H1 (cell line): ENCODE measurements around the gene AGR2. TPM values are rescaled to one million over a fixed set of nuclear protein-coding genes. Genes with fewer than 3 reads are reported as not detected.

Experiments used
- CTCF ChIA-PET: fragments of 300-600 bp; sonication (Branson Sonifier 250); formaldehyde crosslinking; loops from one replicate; lab custom pipeline; 2021; ENCODE audit not compliant: partially characterized antibody; lab: Charles Lee
- POLR2A ChIA-PET: fragments of 300-600 bp; sonication (Branson Sonifier 250); formaldehyde crosslinking; loops from one replicate; lab custom pipeline; 2021; ENCODE audit warnings: inconsistent platforms; ENCODE audit not compliant: partially characterized antibody; lab: Charles Lee
- DNase-seq, 2 experiments: peaks; one replicate each; pipeline versions ENCODE4 v3.0.0 to v3.0.0-alpha.2; 2010 to 2022; ENCODE audit warnings: low spot score in 2 of 2, low read depth in 1 of 2, mixed read lengths in 1 of 2
- FAIRE-seq: peaks from 2 replicates; lab custom pipeline; 2011; peaks lifted over from hg19 to GRCh38; lab: Jason Lieb, UNC
- H2AFZ ChIP-seq: 2 replicates; pipeline ENCODE4 v1.8.1; 2012; ENCODE audit warnings: low read length, inconsistent platforms
- H2AK5ac ChIP-seq: 2 replicates; pipeline ENCODE4 v1.6.1; 2013; ENCODE audit warnings: low read depth, low read length
- H2BK120ac ChIP-seq: replicated peaks from 2 replicates; pipeline ENCODE3; 2013; ENCODE audit warnings: low read depth, low read length, inconsistent platforms
- H2BK12ac ChIP-seq: 2 replicates; pipeline ENCODE4 v1.6.1; 2013; ENCODE audit warnings: low read depth, low read length
- H2BK15ac ChIP-seq: 2 replicates; pipeline ENCODE4 v1.6.1; 2013; ENCODE audit warnings: low read length
- H2BK20ac ChIP-seq: 2 replicates; pipeline ENCODE4 v1.6.1; 2013; ENCODE audit warnings: low read length
- H2BK5ac ChIP-seq: 2 replicates; pipeline ENCODE4 v1.6.1; 2013; ENCODE audit warnings: low read depth, low read length
- H3K14ac ChIP-seq: 2 replicates; pipeline ENCODE4 v1.6.1; 2013; ENCODE audit warnings: inconsistent platforms; ENCODE audit not compliant: insufficient read length
- H3K18ac ChIP-seq: 2 replicates; pipeline ENCODE4 v1.6.1; 2013; ENCODE audit warnings: low read length; ENCODE audit errors: extremely low read depth
- H3K23ac ChIP-seq: 2 replicates; pipeline ENCODE4 v1.6.1; 2013; ENCODE audit warnings: inconsistent platforms; ENCODE audit not compliant: insufficient read length
- H3K23me2 ChIP-seq: 2 replicates; pipeline ENCODE4 v1.6.1; 2013; ENCODE audit warnings: low read depth, low read length
- H3K27ac ChIP-seq: 2 replicates; pipeline ENCODE4 v1.6.1; 2011; ENCODE audit warnings: low read depth, low read length, inconsistent platforms
- H3K27me3 ChIP-seq, 4 experiments: replicated peaks in 1 of 4; 1 replicate in 1 of 4; 2 replicates in 3 of 4; pipeline versions ENCODE4 v1.6.1 to v1.8.1; 2011 to 2013; ENCODE audit warnings: low read length in 3 of 4, mild to moderate bottlenecking in 3 of 4, inconsistent platforms in 2 of 4, mixed read lengths in 2 of 4, moderate library complexity in 1 of 4; ENCODE audit not compliant: control insufficient read depth in 3 of 4, insufficient read depth in 3 of 4; ENCODE audit errors: extremely low read depth in 1 of 4
- H3K36me3 ChIP-seq, 4 experiments: 2 replicates each; pipeline versions ENCODE4 v1.6.1 to v1.8.1; 2011 to 2013; ENCODE audit warnings: mild to moderate bottlenecking in 4 of 4, low read length in 3 of 4, moderate library complexity in 2 of 4, control low read depth in 1 of 4, inconsistent platforms in 1 of 4; ENCODE audit not compliant: insufficient read depth in 4 of 4, control insufficient read depth in 2 of 4
- H3K4ac ChIP-seq: replicated peaks from 2 replicates; pipeline ENCODE3; 2013; ENCODE audit warnings: low read length, low read depth, mixed read lengths, inconsistent platforms; ENCODE audit not compliant: insufficient read length
- H3K4me1 ChIP-seq, 4 experiments: replicated peaks in 1 of 4; 1 replicate in 1 of 4; 2 replicates in 3 of 4; pipeline versions ENCODE4 v1.6.1 to v1.8.1; 2011 to 2013; ENCODE audit warnings: low read length in 3 of 4, inconsistent platforms in 2 of 4, mixed read lengths in 1 of 4; ENCODE audit not compliant: insufficient read depth in 4 of 4, control insufficient read depth in 3 of 4
- H3K4me2 ChIP-seq, 2 experiments: 2 replicates each; pipeline versions ENCODE4 v1.6.1 to v1.8.1; 2011 to 2013; ENCODE audit warnings: low read depth in 2 of 2, low read length in 2 of 2, control low read depth in 1 of 2, inconsistent platforms in 1 of 2, mild to moderate bottlenecking in 1 of 2; ENCODE audit not compliant: insufficient read depth in 1 of 2
- H3K4me3 ChIP-seq, 4 experiments: fragments of 200-600, 300-600 bp in 1 of 4; sonication (generic), shearing (Covaris generic), sonication (Bioruptor Twin) in 1 of 4; 2 replicates each; pipeline versions ENCODE4 v1.5.1 to v1.8.1; 2011 to 2016; ENCODE audit warnings: low read length in 4 of 4, low read depth in 3 of 4, control low read depth in 2 of 4, inconsistent platforms in 2 of 4, mild to moderate bottlenecking in 2 of 4, mixed read lengths in 1 of 4, moderate library complexity in 1 of 4; ENCODE audit not compliant: insufficient read depth in 2 of 4; ENCODE audit errors: extremely low read depth in 1 of 4
- H3K56ac ChIP-seq: replicated peaks from 2 replicates; pipeline ENCODE3; 2013; ENCODE audit warnings: low read depth, mild to moderate bottlenecking, mixed read lengths, low read length, inconsistent platforms; ENCODE audit not compliant: insufficient read length
- H3K79me1 ChIP-seq: 2 replicates; pipeline ENCODE4 v1.6.1; 2013; ENCODE audit warnings: low read depth, low read length, control low read depth
- H3K79me2 ChIP-seq, 2 experiments: 2 replicates each; pipeline versions ENCODE4 v1.6.1 to v1.8.1; 2012 to 2013; ENCODE audit warnings: low read length in 2 of 2, mild to moderate bottlenecking in 2 of 2, inconsistent platforms in 1 of 2; ENCODE audit not compliant: insufficient read depth in 2 of 2, control insufficient read depth in 1 of 2
- H3K9ac ChIP-seq, 4 experiments: replicated peaks in 1 of 4; 1 replicate in 1 of 4; 2 replicates in 3 of 4; pipeline versions ENCODE4 v1.6.1 to v1.8.1; 2011 to 2013; ENCODE audit warnings: low read depth in 3 of 4, low read length in 3 of 4, control low read depth in 2 of 4, mild to moderate bottlenecking in 2 of 4, moderate library complexity in 2 of 4, inconsistent platforms in 1 of 4; ENCODE audit errors: extremely low read depth in 1 of 4
- H3K9me3 ChIP-seq, 2 experiments: 2 replicates each; pipeline versions ENCODE4 v1.6.1 to v1.8.1; 2012 to 2013; ENCODE audit warnings: mild to moderate bottlenecking in 2 of 2, moderate library complexity in 2 of 2, control low read depth in 1 of 2, inconsistent platforms in 1 of 2, low read depth in 1 of 2, low read length in 1 of 2, mixed read lengths in 1 of 2; ENCODE audit not compliant: insufficient read depth in 2 of 2
- H4K20me1 ChIP-seq, 2 experiments: replicated peaks in 1 of 2; 2 replicates each; pipeline versions ENCODE3 to v1.8.1; 2011 to 2013; ENCODE audit warnings: inconsistent platforms in 2 of 2, low read length in 2 of 2, mild to moderate bottlenecking in 1 of 2; ENCODE audit not compliant: insufficient read depth in 2 of 2, control insufficient read depth in 1 of 2
- H4K5ac ChIP-seq: 2 replicates; pipeline ENCODE4 v1.6.1; 2013; ENCODE audit warnings: low read length, low read depth, mixed read lengths, inconsistent platforms; ENCODE audit not compliant: insufficient read length
- H4K8ac ChIP-seq: 2 replicates; pipeline ENCODE4 v1.8.0; 2013; ENCODE audit warnings: mild to moderate bottlenecking, moderate library complexity, low read length, inconsistent platforms; ENCODE audit not compliant: insufficient read depth; ENCODE audit errors: extremely low read depth
- H4K91ac ChIP-seq: replicated peaks from 2 replicates; pipeline ENCODE3; 2013; ENCODE audit warnings: low read length, mixed read lengths, inconsistent platforms; ENCODE audit not compliant: insufficient read length
- ASH2L ChIP-seq: fragments of 200-600, 300-600 bp; sonication (generic); IDR thresholded peaks from one replicate; pipeline ENCODE4 v1.7.1; 2017; ENCODE audit warnings: low read length
- BACH1 ChIP-seq: IDR thresholded peaks from 2 replicates; pipeline ENCODE4 v1.6.1; 2012; ENCODE audit warnings: low read length, improper control_type of control experiment
- CBX5 ChIP-seq: fragments of 300-800, 300-1000 bp; sonication (generic); IDR thresholded peaks from 2 replicates; pipeline ENCODE4 v1.7.1; 2016; ENCODE audit warnings: antibody characterized with exemption, low read length, low read depth
- EGR1 ChIP-seq: IDR thresholded peaks from 2 replicates; pipeline ENCODE4 v1.6.1; 2011; ENCODE audit warnings: low read depth, low read length, borderline replicate concordance
- KDM4A ChIP-seq: IDR thresholded peaks from one replicate; pipeline ENCODE4 v1.7.1; 2012; ENCODE audit warnings: low read depth, mild to moderate bottlenecking, moderate library complexity, low read length, inconsistent platforms; ENCODE audit not compliant: severe bottlenecking
- POLR2A ChIP-seq, 2 experiments: IDR thresholded peaks; 1 replicate in 1 of 2; 2 replicates in 1 of 2; pipeline ENCODE4 v1.6.1; 2011; ENCODE audit warnings: low read depth in 2 of 2, low read length in 2 of 2, mild to moderate bottlenecking in 2 of 2; ENCODE audit errors: control extremely low read depth in 1 of 2
- RAD21 ChIP-seq, 2 experiments: IDR thresholded peaks in 1 of 2; conservative IDR thresholded peaks in 1 of 2; 2 replicates each; pipeline ENCODE4 v1.6.1; 2011; ENCODE audit warnings: low read depth in 2 of 2, low read length in 2 of 2, improper control_type of control experiment in 1 of 2, inconsistent platforms in 1 of 2, mild to moderate bottlenecking in 1 of 2, moderate library complexity in 1 of 2
- RXRA ChIP-seq: IDR thresholded peaks from 2 replicates; pipeline ENCODE4 v1.6.1; 2011; ENCODE audit warnings: low read depth, mild to moderate bottlenecking, low read length, moderate library complexity; ENCODE audit not compliant: insufficient read depth
- SAP30 ChIP-seq: fragments of 300-600 bp; sonication (generic); IDR thresholded peaks from 2 replicates; pipeline ENCODE4 v1.7.1; 2012; ENCODE audit warnings: low read length, moderate library complexity, mild to moderate bottlenecking, inconsistent platforms; ENCODE audit not compliant: insufficient read depth, insufficient replicate concordance
- SP1 ChIP-seq: IDR thresholded peaks from 2 replicates; pipeline ENCODE4 v1.6.1; 2011; ENCODE audit warnings: low read depth, low read length
- TAF1 ChIP-seq: IDR thresholded peaks from 2 replicates; pipeline ENCODE4 v1.6.1; 2011; ENCODE audit warnings: mild to moderate bottlenecking, low read depth, low read length
- TAF7 ChIP-seq: optimal IDR thresholded peaks from 2 replicates; pipeline ENCODE3; 2011; ENCODE audit warnings: low read depth, mild to moderate bottlenecking, inconsistent platforms, low read length, moderate library complexity, borderline replicate concordance
- TEAD4 ChIP-seq: IDR thresholded peaks from 2 replicates; pipeline ENCODE4 v1.6.1; 2012; ENCODE audit warnings: low read depth, low read length, inconsistent platforms, mixed read lengths
- WGBS, 2 experiments: shearing (Covaris generic) in 1 of 2; methylation state at CpG; one replicate each; pipeline versions ENCODE4 v1.1.6 to v1.1.7; 2013 to 2015; ENCODE audit warnings: low lambda C conversion rate in 2 of 2, mixed read lengths in 2 of 2, inconsistent platforms in 1 of 2, low coverage in 1 of 2, missing lambda C conversion rate in 1 of 2; ENCODE audit not compliant: insufficient replicate concordance in 2 of 2, insufficient coverage in 1 of 2, insufficient read length in 1 of 2; ENCODE audit errors: extremely low coverage in 1 of 2, missing lambda C conversion rate in 1 of 2; 5-methylcytosine and 5-hydroxymethylcytosine counted together
- polyA plus RNA-seq, 7 experiments: library from polyadenylated mRNA; depleted of rRNA in 3 of 7; stranded (reverse) in 5 of 7; unstranded in 2 of 7; fragments of >200 nt in 5 of 7; fragments of 200-250 nt in 2 of 7; gene quantifications; 1 replicate in 5 of 7; 2 replicates in 1 of 7; 4 replicates in 1 of 7; pipeline versions ENCODE4 v1.2.1 to v1.2.3, GENCODE V29; 2011 to 2013; ENCODE audit warnings: missing spikeins in 2 of 7, mixed read lengths in 2 of 7
- total RNA-seq: library from RNA; stranded (reverse); fragmentation: NEBNext Ultra II Directional; extraction: Animal tissue kit (Norgen Biotek cat#: 25700); gene quantifications from 2 replicates; pipeline ENCODE4 v1.2.1, GENCODE V29; 2021
- TF ChIP-seq, protein P1 (sequence below): IDR thresholded peaks from 2 replicates; pipeline ENCODE4 v1.6.1; 2011; ENCODE audit warnings: low read depth, mild to moderate bottlenecking, low read length; ENCODE audit not compliant: insufficient read depth

AGR2 gene
- total and polyA plus RNA-seq, 2 of the 8 experiments (the other 6 are each of a cell fraction or from before 2014, with no cell fraction given): not detected

GRCh38 chr7:16839646-16840045 lies 34.8 kb upstream of the AGR2 start:
- H2BK12ac ChIP-seq: no peak overlapping the region
- no peak overlapping the region for H2BK20ac ChIP-seq
- no peaks in the 10 kb centered on the region for H3K27me3 ChIP-seq
- WGBS, 2 experiments: 93% methylated on average over 2 of the region's 2 CpGs; no CpG with 5 or more reads in 1 of the 2 experiments
- H3K9ac ChIP-seq: no peak overlapping the region
- H3K23ac ChIP-seq: no peak overlapping the region
- ChIA-PET CTCF (interaction anchor here (0.7 to 2.4 kb wide), 3 partner anchors 39 to 275 kb away, joined by 3 to 11 read pairs (median 3); no protein-coding TSS in a partner anchor), POLR2A (no interaction called here)
- H3K4me1 ChIP-seq: no peaks in the 10 kb centered on the region
- H3K79me1 ChIP-seq: no peaks in the 10 kb centered on the region
- DNase-seq (no peak), FAIRE-seq (no peak)
- H3K27ac ChIP-seq: no peak overlapping the region
- no peak overlapping the region for H4K91ac ChIP-seq
- H3K14ac ChIP-seq: no peak overlapping the region
- H3K9me3 ChIP-seq: no peaks in the 10 kb centered on the region
- H3K79me2 ChIP-seq: no peaks in the 10 kb centered on the region
- H2AK5ac ChIP-seq: no peak overlapping the region
- H3K4me2 ChIP-seq: no peak overlapping the region
- H3K56ac ChIP-seq: no peak overlapping the region
- TF ChIP-seq SAP30 (no peak), SP1 (no peak), RXRA (no peak), EGR1 (no peak), TAF1 (no peak), BACH1 (no peak), ASH2L (no peak), TEAD4 (no peak), POLR2A (IDR thresholded peaks at IDR 0.05; ENCODE audit: control extremely low read depth in 1 of 2, low read depth in 2 of 2, low read length in 2 of 2) (no peak), KDM4A (no peak), RAD21 (IDR thresholded peaks at IDR 0.05 in 1 of 2, conservative IDR thresholded peaks at IDR 0.05 in 1 of 2; ENCODE audit: low read depth in 2 of 2, low read length in 2 of 2) (no peak), CBX5 (no peak), TAF7 (no peak)
- TF ChIP-seq, protein P1, sequence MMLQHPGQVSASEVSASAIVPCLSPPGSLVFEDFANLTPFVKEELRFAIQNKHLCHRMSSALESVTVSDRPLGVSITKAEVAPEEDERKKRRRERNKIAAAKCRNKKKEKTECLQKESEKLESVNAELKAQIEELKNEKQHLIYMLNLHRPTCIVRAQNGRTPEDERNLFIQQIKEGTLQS: no peak
- no peak overlapping the region for H4K8ac ChIP-seq
- no peak overlapping the region for H4K5ac ChIP-seq
- no peaks in the 10 kb centered on the region for H3K36me3 ChIP-seq
- no peak overlapping the region for H2BK5ac ChIP-seq
- H3K18ac ChIP-seq: no peak overlapping the region
- 0 out of 2 replicates have a peak overlapping the region, but pooled peaks have one; percentile 77 for H2AFZ ChIP-seq
- H3K4me3 ChIP-seq: no peak overlapping the region
- no peaks in the 10 kb centered on the region for H4K20me1 ChIP-seq
- no peak overlapping the region for H2BK120ac ChIP-seq
- H3K23me2 ChIP-seq: no peaks in the 10 kb centered on the region
- no peak overlapping the region for H3K4ac ChIP-seq
- H2BK15ac ChIP-seq: no peak overlapping the region
